Astrocyte of the spinal cord (primary cell): Measurements from ENCODE around the gene CTNNA2.

ENCODE experiments used
- DNase-seq: peaks from one replicate; pipeline ENCODE4 v3.0.0; 2011; ENCODE audit warnings: low read depth, low spot score
- H3K4me3 ChIP-seq: 2 replicates; pipeline ENCODE4 v1.5.1; 2011; ENCODE audit warnings: low read depth, mild to moderate bottlenecking, low read length, moderate library complexity
- in situ Hi-C: cut with HindIII; loops from 2 replicates; pipeline ENCODE4 v1.10.0; 2017; ENCODE audit warnings: low sequenced_read_pairs
- TF ChIP-seq, protein P1 (sequence below): IDR thresholded peaks from 2 replicates; pipeline ENCODE4 v1.5.1; 2012; ENCODE audit warnings: low read depth, mild to moderate bottlenecking, low read length, inconsistent platforms

Gene CTNNA2

DNA sequence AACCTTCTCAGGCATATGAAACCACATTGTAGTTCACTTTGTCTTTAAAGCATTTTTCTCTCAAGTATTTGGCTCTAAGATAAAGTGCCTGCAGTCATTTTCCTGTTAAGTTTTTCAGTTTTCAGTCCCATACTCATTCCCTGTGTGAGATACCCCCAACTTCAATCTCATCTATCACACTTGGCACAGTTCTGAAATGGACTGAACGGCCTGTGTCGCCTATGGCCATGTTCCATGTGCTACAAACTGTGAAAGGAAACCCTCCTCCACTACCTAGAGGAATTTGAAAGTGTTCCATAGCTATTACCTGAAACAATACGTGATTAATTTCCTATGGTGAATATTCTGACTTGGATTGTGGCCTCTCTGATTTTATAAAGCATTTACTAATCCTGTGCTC is 319.1 kb downstream of the CTNNA2 start:
- TF ChIP-seq, protein P1, sequence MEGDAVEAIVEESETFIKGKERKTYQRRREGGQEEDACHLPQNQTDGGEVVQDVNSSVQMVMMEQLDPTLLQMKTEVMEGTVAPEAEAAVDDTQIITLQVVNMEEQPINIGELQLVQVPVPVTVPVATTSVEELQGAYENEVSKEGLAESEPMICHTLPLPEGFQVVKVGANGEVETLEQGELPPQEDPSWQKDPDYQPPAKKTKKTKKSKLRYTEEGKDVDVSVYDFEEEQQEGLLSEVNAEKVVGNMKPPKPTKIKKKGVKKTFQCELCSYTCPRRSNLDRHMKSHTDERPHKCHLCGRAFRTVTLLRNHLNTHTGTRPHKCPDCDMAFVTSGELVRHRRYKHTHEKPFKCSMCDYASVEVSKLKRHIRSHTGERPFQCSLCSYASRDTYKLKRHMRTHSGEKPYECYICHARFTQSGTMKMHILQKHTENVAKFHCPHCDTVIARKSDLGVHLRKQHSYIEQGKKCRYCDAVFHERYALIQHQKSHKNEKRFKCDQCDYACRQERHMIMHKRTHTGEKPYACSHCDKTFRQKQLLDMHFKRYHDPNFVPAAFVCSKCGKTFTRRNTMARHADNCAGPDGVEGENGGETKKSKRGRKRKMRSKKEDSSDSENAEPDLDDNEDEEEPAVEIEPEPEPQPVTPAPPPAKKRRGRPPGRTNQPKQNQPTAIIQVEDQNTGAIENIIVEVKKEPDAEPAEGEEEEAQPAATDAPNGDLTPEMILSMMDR: no peak
- DNase-seq: no peak
- H3K4me3 ChIP-seq: no peak overlapping the region
- in situ Hi-C loops: no loop called here

DNA sequence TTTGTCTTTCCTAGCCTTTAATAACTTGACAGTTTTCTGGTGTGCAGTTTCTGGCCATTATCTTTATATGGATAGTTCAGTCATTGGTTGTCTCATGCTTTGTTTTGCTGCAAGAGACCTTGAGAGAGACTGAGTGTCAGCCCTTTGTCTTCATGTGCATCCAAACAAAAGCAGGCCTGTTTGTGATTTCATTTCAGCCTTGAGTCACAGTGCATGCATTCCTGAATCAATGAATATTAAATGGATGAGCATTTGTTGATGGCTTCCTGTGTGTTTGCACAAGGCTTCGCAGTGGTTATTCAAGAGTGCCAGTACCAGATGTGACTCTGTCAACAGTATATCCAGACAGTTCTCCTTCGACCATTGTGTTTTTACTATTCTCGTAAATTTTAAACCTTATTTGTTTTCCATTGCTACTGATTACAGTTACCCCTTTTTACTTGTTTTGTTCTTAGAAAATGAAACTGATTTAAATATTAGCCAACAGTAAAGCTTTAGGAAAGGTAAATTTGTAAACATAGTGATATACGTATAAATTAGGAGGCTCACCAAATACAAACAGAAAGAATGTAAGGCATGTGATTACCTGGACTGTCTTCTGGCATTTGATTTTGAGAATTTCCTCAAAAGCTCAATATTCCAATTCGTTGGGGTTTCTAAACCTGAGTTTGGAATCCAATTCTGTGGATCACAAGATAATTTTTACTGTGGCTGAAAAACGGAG is 319.8 kb downstream of the CTNNA2 start:
- in situ Hi-C loops: no loop called here
- DNase-seq: no peak
- TF ChIP-seq, protein P1: no peak
- no peak overlapping the region for H3K4me3 ChIP-seq

DNA sequence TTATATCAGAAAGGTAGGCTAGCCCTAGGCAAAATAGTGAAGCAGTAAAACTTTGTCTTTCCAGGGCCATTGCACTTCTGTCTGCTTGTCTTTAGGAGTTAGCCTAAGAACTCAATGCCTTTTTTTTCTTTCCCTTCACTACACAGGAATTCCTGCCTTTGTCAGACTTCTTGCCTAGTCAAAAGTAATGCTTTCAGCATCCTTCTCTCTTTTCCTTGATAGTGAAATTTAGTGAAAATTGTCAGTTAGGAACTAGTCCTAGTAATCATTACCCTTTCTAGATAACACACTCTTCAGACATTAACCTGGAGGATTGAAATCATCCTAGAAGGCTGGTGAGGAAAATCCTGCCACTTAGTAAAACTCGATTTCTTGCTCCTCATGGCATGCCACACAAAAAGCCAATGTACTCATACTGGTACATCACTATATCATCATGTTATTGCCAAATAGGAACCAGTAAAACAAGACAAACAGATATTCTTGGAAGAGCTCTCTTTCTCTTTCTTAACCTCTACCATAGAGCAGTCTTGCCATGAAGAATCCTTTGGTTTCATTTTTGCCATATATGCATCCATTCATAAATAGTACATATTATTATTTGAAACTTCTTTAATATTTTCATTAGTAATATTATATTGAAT is 320.5 kb downstream of the CTNNA2 start:
- no peak for DNase-seq
- in situ Hi-C loops: no loop called here
- no peak overlapping the region for H3K4me3 ChIP-seq
- TF ChIP-seq, protein P1: no peak

DNA sequence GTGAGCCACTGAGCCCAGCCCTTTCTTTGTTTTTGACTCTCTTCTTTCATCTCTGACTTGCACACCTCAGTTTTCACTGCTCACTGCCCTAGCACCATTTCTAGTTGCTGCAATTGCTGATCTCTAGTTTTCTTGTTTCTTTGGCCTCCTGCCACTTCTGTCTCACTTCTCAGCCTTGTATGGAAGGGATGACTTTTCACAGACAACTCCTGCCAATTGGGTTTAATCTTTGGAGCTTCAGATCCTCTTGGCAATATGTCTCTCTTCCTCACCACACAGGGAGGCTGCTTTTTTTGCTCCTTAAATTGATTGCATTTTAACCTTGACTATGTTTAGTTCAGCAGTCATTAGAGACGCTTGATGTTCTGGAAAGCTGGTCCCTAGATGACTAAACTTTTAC is 323.1 kb downstream of the CTNNA2 start:
- TF ChIP-seq, protein P1: no peak
- H3K4me3 ChIP-seq: no peak overlapping the region
- in situ Hi-C loops: no loop called here
- DNase-seq: no peak

DNA sequence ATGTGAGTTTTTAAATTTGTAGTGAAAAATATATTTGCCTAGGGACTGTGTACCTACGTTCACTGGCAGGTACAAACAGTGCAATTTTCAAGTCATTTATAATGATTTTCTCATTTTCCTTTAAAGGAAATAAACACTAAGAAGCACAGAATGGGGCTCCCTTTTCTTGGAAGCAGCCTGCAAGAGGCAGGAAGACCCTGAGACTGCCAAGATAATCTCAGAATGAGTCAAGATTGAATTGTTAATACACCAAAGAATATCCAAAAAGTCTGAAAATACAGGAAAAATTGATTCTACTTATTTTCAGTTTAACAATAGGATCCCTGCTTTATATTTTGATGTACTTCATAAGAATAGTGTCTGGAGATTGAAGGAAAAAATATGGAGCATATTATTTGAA is 331.2 kb downstream of the CTNNA2 start:
- TF ChIP-seq, protein P1: no peak
- no peak for DNase-seq
- no peak overlapping the region for H3K4me3 ChIP-seq
- in situ Hi-C loops: no loop called here

DNA sequence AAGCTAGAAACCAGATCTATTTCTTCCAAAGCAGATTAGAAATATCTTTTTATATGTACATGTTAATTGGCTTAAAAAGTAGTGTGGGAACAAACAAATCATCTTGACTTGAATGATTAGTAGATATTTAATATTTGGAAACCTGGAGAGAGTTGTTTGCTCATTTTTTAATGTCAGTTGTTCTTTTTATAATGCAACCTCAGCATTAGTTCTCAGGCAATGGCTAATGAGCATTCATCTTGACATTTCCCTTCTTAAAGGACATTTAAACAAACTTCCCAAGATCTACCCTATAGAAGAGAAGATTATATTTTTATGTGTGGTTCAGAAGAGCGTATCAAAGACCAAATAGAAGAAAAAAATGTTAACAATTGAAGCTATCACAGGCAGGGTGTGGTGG is 334.0 kb downstream of the CTNNA2 start:
- TF ChIP-seq, protein P1: no peak
- no peak overlapping the region for H3K4me3 ChIP-seq
- no peak for DNase-seq
- in situ Hi-C loops: no loop called here
